HepG2 (cell line): Measurements from ENCODE around the gene MTA3. TPM values are rescaled to one million over a fixed set of nuclear protein-coding genes. Genes with fewer than 3 reads are reported as not detected.

ENCODE experiments used
- CHD2 ChIP-seq: IDR thresholded peaks from 2 replicates; pipeline ENCODE4 v1.6.1; 2011; ENCODE audit warnings: low read depth, low read length, improper control_type of control experiment
- DMAP1 ChIP-seq: IDR thresholded peaks from 2 replicates; pipeline ENCODE4 v1.6.1; 2016
- EEA1 ChIP-seq: sonication (generic); formaldehyde crosslinking; IDR thresholded peaks from 2 replicates; pipeline ENCODE4 v1.5.1; 2020; ENCODE audit warnings: mild to moderate bottlenecking, missing genetic modification reagents, borderline replicate concordance
- GLMP ChIP-seq: sonication (generic); formaldehyde crosslinking; IDR thresholded peaks from 2 replicates; pipeline ENCODE4 v1.9.0; 2021; ENCODE audit warnings: missing genetic modification reagents, mild to moderate bottlenecking, borderline replicate concordance
- GTF2F1 ChIP-seq: fragments of 150-350 bp; IDR thresholded peaks from 2 replicates; pipeline ENCODE4 v1.6.1; 2014; ENCODE audit warnings: low read length
- PHF21A ChIP-seq: sonication (generic); formaldehyde crosslinking; IDR thresholded peaks from 2 replicates; pipeline ENCODE4 v1.5.0; 2020; ENCODE audit warnings: mild to moderate bottlenecking, missing genetic modification reagents
- PLRG1 ChIP-seq: fragments of 450-650 bp; conservative IDR thresholded peaks from 2 replicates; pipeline ENCODE4 v1.6.1; 2016
- SAFB2 ChIP-seq: sonication (generic); formaldehyde crosslinking; IDR thresholded peaks from 2 replicates; pipeline ENCODE4 v1.5.1; 2020; ENCODE audit warnings: missing genetic modification reagents, low read depth, mild to moderate bottlenecking, borderline replicate concordance
- SCMH1 ChIP-seq: sonication (generic); formaldehyde crosslinking; IDR thresholded peaks from 2 replicates; pipeline ENCODE4 v1.9.0; 2021; ENCODE audit warnings: missing genetic modification reagents, mild to moderate bottlenecking, borderline replicate concordance
- SMAD9 ChIP-seq: sonication (generic); formaldehyde crosslinking; IDR thresholded peaks from 2 replicates; pipeline ENCODE4 v1.5.1; 2020; ENCODE audit warnings: mild to moderate bottlenecking, missing genetic modification reagents
- SNAI1 ChIP-seq: sonication (generic); formaldehyde crosslinking; IDR thresholded peaks from 2 replicates; pipeline ENCODE4 v1.5.0; 2020; ENCODE audit warnings: mild to moderate bottlenecking, missing genetic modification reagents, borderline replicate concordance
- TRIM22 ChIP-seq: fragments of 450-650 bp; IDR thresholded peaks from 2 replicates; pipeline ENCODE4 v1.6.1; 2017
- ZNF205 ChIP-seq: IDR thresholded peaks from 2 replicates; pipeline ENCODE4 v1.6.1; 2018; ENCODE audit warnings: missing biosample characterization, missing genetic modification reagents
- ZNF230 ChIP-seq: sonication (generic); formaldehyde crosslinking; IDR thresholded peaks from 2 replicates; pipeline ENCODE4 v1.4.0; 2020; ENCODE audit warnings: mild to moderate bottlenecking, missing genetic modification reagents
- ZNF577 ChIP-seq: sonication (generic); formaldehyde crosslinking; IDR thresholded peaks from 2 replicates; pipeline ENCODE4 v1.4.0; 2020; ENCODE audit warnings: mild to moderate bottlenecking, low read depth, missing genetic modification reagents, borderline replicate concordance
- ZNF609 ChIP-seq: sonication (generic); formaldehyde crosslinking; IDR thresholded peaks from 2 replicates; pipeline ENCODE4 v1.4.0; 2020; ENCODE audit warnings: mild to moderate bottlenecking, missing genetic modification reagents, borderline replicate concordance
- ZNF7 ChIP-seq: IDR thresholded peaks from 2 replicates; pipeline ENCODE4 v1.6.1; 2016; ENCODE audit warnings: missing biosample characterization, missing genetic modification reagents
- ZNF746 ChIP-seq: sonication (generic); formaldehyde crosslinking; IDR thresholded peaks from 2 replicates; pipeline ENCODE4 v1.8.0; 2022; ENCODE audit warnings: mild to moderate bottlenecking, missing genetic modification reagents
- ZNF766 ChIP-seq: sonication (generic); formaldehyde crosslinking; IDR thresholded peaks from 2 replicates; pipeline ENCODE4 v1.5.0; 2020; ENCODE audit warnings: missing genetic modification reagents, borderline replicate concordance
- ZSCAN30 ChIP-seq: sonication (generic); formaldehyde crosslinking; IDR thresholded peaks from 2 replicates; pipeline ENCODE4 v1.5.0; 2020; ENCODE audit warnings: mild to moderate bottlenecking, missing genetic modification reagents
- ZXDC ChIP-seq: sonication (generic); formaldehyde crosslinking; IDR thresholded peaks from 2 replicates; pipeline ENCODE4 v1.5.0; 2020; ENCODE audit warnings: mild to moderate bottlenecking, missing genetic modification reagents
- polyA plus RNA-seq, 8 experiments: library from polyadenylated mRNA; depleted of rRNA in 3 of 8; stranded (reverse) in 7 of 8; unstranded in 1 of 8; fragments of >200 nt; fragmentation: Illumina TruSeq in 4 of 8; extraction: Trizol in 4 of 8; gene quantifications; 2 replicates each; pipeline versions ENCODE4 v1.2.1 to v1.2.3, GENCODE V29; 2011 to 2016; ENCODE audit warnings: low read depth in 4 of 8, missing spikeins in 1 of 8, mixed read lengths in 1 of 8; ENCODE audit not compliant: insufficient read depth in 1 of 8
- total RNA-seq, 5 experiments: library from RNA; depleted of rRNA; stranded (reverse); fragments of >200 nt; fragmentation: Illumina TruSeq; extraction: Trizol; gene quantifications; 2 replicates each; pipeline ENCODE4 v1.2.3, GENCODE V29; 2016; ENCODE audit warnings: low read depth in 1 of 5

Gene MTA3
- total and polyA plus RNA-seq, 2 of the 13 experiments (the other 11 are each of a cell fraction or from before 2014, with no cell fraction given), result 48.8 to 77.8 TPM

- no peak for TF ChIP-seq GLMP (CRISPR knock-in tag)
- no peak for TF ChIP-seq SMAD9 (CRISPR knock-in tag)
- TF ChIP-seq ZNF230 (CRISPR knock-in tag), result no peak
- TF ChIP-seq ZNF746 (CRISPR knock-in tag), result no peak
- no peak for TF ChIP-seq SCMH1
- TF ChIP-seq DMAP1 (CRISPR knock-in tag), result no peak
- TF ChIP-seq ZNF577 (CRISPR knock-in tag), result no peak
- TF ChIP-seq PLRG1, result no peak
- no peak for TF ChIP-seq SNAI1
- no peak for TF ChIP-seq EEA1 (CRISPR knock-in tag)
- no peak for TF ChIP-seq ZXDC (CRISPR knock-in tag)
- TF ChIP-seq TRIM22, result no peak
- TF ChIP-seq SAFB2 (CRISPR knock-in tag), result no peak
- no peak for TF ChIP-seq ZSCAN30
- TF ChIP-seq CHD2, result no peak
- no peak for TF ChIP-seq ZNF7 (CRISPR knock-in tag)
- no peak for TF ChIP-seq ZNF609 (CRISPR knock-in tag)
- no peak for TF ChIP-seq ZNF766 (CRISPR knock-in tag)
- TF ChIP-seq PHF21A (CRISPR knock-in tag), result no peak
- TF ChIP-seq GTF2F1, result no peak
- no peak for TF ChIP-seq ZNF205 (CRISPR knock-in tag)
Measured at GRCh38 chr2:42770288-42771131, 202.1 kb downstream of the MTA3 start (continued).
